Left lung (tissue), 10 donors: Measurements from ENCODE around the gene S100A5. TPM values are rescaled to one million over a fixed set of nuclear protein-coding genes. Genes with fewer than 3 reads are reported as not detected.
A peak's percentile ranks its signal among the peaks of the same experiment; 100 is the strongest.

Source experiments
- ATAC-seq: fragments of 200-7000 bp; cut with Tn5 transposase; one replicate; pipeline ENCODE4 v1.9.1; 2020; ENCODE audit warnings: moderate library complexity
- DNase-seq, 4 donors: peaks; one replicate each; pipeline ENCODE4 v3.0.0-alpha.2; 2013 to 2020
- H3K27ac ChIP-seq, 2 donors: fragments of 200-600 bp; sonication (generic) in 1 of 2; one replicate each; pipeline versions ENCODE4 v1.5.0 to v1.8.0; 2020 to 2021
- H3K27me3 ChIP-seq, 2 donors: fragments of 200-600 bp; sonication (generic) in 1 of 2; one replicate each; pipeline versions ENCODE4 v1.5.0 to v1.8.0; 2020 to 2021
- H3K36me3 ChIP-seq, 2 donors: fragments of 200-600 bp; sonication (generic) in 1 of 2; one replicate each; pipeline versions ENCODE4 v1.5.0 to v1.8.0; 2020 to 2021
- H3K4me1 ChIP-seq, 2 donors: fragments of 200-600 bp; one replicate each; pipeline ENCODE4 v1.8.0; 2021
- H3K4me3 ChIP-seq, 2 donors: fragments of 200-600 bp; sonication (generic) in 1 of 2; one replicate each; pipeline versions ENCODE4 v1.5.0 to v1.8.0; 2020 to 2021; ENCODE audit warnings: mild to moderate bottlenecking in 1 of 2
- H3K9me3 ChIP-seq, 2 donors: fragments of 200-600 bp; sonication (generic) in 1 of 2; one replicate each; pipeline versions ENCODE4 v1.5.0 to v1.8.0; 2020 to 2021
- CTCF ChIP-seq, 2 donors: fragments of 200-600 bp; sonication (generic) in 1 of 2; IDR thresholded peaks; one replicate each; pipeline versions ENCODE4 v1.5.0 to v1.8.0; 2021; ENCODE audit warnings: antibody characterized with exemption in 2 of 2
- intact Hi-C, 2 donors: fragments of 100-400 bp; cut with DNase I; formaldehyde crosslinking; loops; one replicate each; pipeline versions ENCODE4 v1.11.2 to v1.14.2; 2022
- polyA plus RNA-seq, 6 donors: library from polyadenylated mRNA; unstranded; fragments of 120-200 nt; gene quantifications; one replicate each; pipeline ENCODE4 v1.2.1, GENCODE V29; 2013; ENCODE audit not compliant: insufficient read length in 6 of 6
- total RNA-seq, 2 donors: library from RNA; stranded (reverse); fragmentation: NEBNext Ultra II Directional; extraction: Animal tissue kit (Norgen Biotek cat#: 25700); gene quantifications; one replicate each; pipeline ENCODE4 v1.2.1, GENCODE V29; 2021
- donor health status: DM: no; HTN: yes; CAD: no.
- donor health status: DM: no; HTN: no; CAD: no.

S100A5 gene
- total and polyA plus RNA-seq, 8 donors, result 0.18 to 0.42 (median 0.36) TPM; not detected in 4

- no peaks in the 10 kb centered on the region for H3K27me3 ChIP-seq
- H3K27ac ChIP-seq, result no peak overlapping the region
- ATAC-seq (no peak), DNase-seq (no peak)
- H3K4me3 ChIP-seq, result no peak overlapping the region
- H3K4me1 ChIP-seq, result peaks cover 14 to 35% of the 10 kb centered on the region in 2 donors
- no peaks in the 10 kb centered on the region for H3K36me3 ChIP-seq
- no peaks in the 10 kb centered on the region for H3K9me3 ChIP-seq
- no peak for TF ChIP-seq CTCF (IDR thresholded peaks at IDR 0.05)
- intact Hi-C loops, result loop anchor here in 1 of 2 donors (10.0 kb wide), 1 partner anchor 47 kb away; no protein-coding TSS in a partner anchor
Measured at GRCh38 chr1:153561466-153561985, 20.8 kb upstream of the S100A5 start.

DNA sequence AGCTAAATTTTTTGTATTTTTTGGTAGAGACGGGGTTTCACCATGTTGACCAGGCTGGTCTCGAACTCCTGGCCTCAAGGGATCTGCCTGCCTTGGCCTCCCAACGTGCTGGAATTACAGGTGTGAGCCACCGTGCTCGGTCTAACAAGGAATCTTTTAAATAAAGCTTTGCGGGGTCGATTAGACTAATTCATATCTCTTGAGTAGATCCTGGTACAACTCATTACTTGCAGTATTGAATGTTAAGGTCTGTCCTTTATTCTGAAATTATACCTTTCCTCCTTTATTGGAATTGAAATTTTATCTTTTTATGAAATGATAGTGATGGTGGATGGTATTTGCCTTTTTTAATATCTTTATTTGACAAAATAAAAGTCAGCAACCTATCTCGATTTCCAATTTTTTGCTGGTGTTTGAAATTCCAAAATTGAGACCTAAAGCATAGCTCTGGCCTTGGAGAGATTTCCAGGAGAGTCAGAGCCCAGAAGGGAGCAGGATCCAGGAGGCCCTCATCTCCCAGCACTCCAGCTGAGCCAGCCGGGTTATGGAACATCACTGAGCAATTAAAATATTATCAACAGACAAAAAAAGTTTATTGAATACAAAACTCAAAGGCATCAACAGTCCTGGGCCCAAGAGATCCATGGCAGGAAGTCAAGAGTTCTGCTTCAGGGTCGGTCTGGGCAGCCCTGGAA lies 20.2 kb upstream of the S100A5 start:
- DNase-seq (peak in 1 of 4 donors; percentile 44), ATAC-seq (no peak)
- no peak overlapping the region for H3K4me3 ChIP-seq
- no peaks in the 10 kb centered on the region for H3K9me3 ChIP-seq
- no peaks in the 10 kb centered on the region for H3K36me3 ChIP-seq
- no peak for TF ChIP-seq CTCF (IDR thresholded peaks at IDR 0.05)
- H3K27me3 ChIP-seq, result no peaks in the 10 kb centered on the region
- H3K4me1 ChIP-seq, result peaks cover 8 to 33% of the 10 kb centered on the region in 2 donors
- intact Hi-C loops, result loop anchor here in 1 of 2 donors (10.0 kb wide), 1 partner anchor 46 kb away; no protein-coding TSS in a partner anchor
- no peak overlapping the region for H3K27ac ChIP-seq

- no peak overlapping the region for H3K27ac ChIP-seq
- no peaks in the 10 kb centered on the region for H3K9me3 ChIP-seq
- no peaks in the 10 kb centered on the region for H3K36me3 ChIP-seq
- H3K4me3 ChIP-seq, result no peak overlapping the region
- TF ChIP-seq CTCF (IDR thresholded peaks at IDR 0.05), result no peak
- H3K27me3 ChIP-seq, result no peaks in the 10 kb centered on the region
- peaks cover under 1 to 26% of the 10 kb centered on the region in 2 donors for H3K4me1 ChIP-seq
- ATAC-seq (no peak), DNase-seq (no peak)
- intact Hi-C loops, result loop anchor here in 1 of 2 donors (10.0 kb wide), 1 partner anchor 45 kb away; no protein-coding TSS in a partner anchor
Measured at GRCh38 chr1:153560241-153560640, 19.5 kb upstream of the S100A5 start.

DNA sequence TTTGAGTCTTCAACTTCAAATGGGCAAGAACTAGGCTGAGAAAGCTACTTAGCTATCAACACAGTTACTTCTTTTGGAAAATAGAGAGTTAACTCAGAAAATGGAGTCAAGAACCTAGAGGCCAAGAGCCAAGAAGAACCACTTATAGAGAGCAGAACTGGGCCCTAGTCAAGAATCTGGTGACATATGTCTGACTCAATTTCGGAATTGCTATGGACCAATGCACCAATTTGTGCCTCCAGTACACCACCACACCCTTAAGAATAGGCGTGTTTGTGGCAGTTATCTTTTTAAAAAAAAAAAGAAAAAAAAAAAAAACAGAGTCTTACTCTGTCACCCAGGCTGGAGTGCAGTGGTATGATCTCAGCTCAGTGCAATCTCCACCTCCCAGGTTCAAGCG lies 17.1 kb upstream of the S100A5 start:
- no peaks in the 10 kb centered on the region for H3K36me3 ChIP-seq
- DNase-seq (no peak), ATAC-seq (no peak)
- no peaks in the 10 kb centered on the region for H3K9me3 ChIP-seq
- intact Hi-C loops, result no loop called here
- peaks cover 3 to 21% of the 10 kb centered on the region in 2 donors for H3K4me1 ChIP-seq
- no peak overlapping the region for H3K4me3 ChIP-seq
- no peak overlapping the region for H3K27ac ChIP-seq
- no peak for TF ChIP-seq CTCF (IDR thresholded peaks at IDR 0.05)
- H3K27me3 ChIP-seq, result no peaks in the 10 kb centered on the region

DNA sequence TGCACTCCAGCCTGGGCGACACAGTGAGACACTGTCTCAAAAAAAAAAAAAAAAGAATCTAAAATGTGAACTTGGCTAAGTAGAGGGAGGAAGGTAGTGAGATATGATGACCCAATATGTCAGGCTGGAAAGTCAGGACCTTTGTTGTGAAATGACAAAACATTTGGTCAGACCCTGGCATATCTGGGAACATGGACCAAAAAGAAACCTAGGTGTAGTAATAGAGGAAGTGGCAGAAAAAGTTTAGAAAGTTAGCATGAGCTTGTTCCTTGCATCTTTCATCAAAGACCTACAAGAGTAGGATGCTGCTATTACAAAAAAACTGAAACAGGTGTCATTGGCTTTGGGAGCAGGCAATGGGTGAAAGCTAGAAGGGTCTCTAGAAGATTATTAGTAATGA lies 15.6 kb upstream of the S100A5 start:
- intact Hi-C loops, result no loop called here

More for the DNA sequence above, 15.6 kb upstream of the S100A5 start:
- TF ChIP-seq CTCF (IDR thresholded peaks at IDR 0.05), result no peak
- Histone ChIP-seq H3K4me3 (no peak overlapping the region), H3K27ac (no peak overlapping the region), H3K36me3 (no peaks in the 10 kb centered on the region), H3K9me3 (no peaks in the 10 kb centered on the region), H3K4me1 (peaks cover 3 to 26% of the 10 kb centered on the region in 2 donors), H3K27me3 (no peaks in the 10 kb centered on the region)
- ATAC-seq (no peak), DNase-seq (no peak)
